ENCODE data around the gene PRADC1. TPM values are rescaled to one million over a fixed set of nuclear protein-coding genes. Genes with fewer than 3 reads are reported as not detected.

The PRADC1 gene
- total and polyA plus RNA-seq, 10 donors = 10.4 to 29.5 (median 21.9) TPM

GRCh38 chr2:73217826-73218225 is 15.2 kb downstream of the PRADC1 start:
- intact Hi-C loops (cut with DNase I; ENCODE audit: low total_unique reads) = no loop called here
- H3K4me1 ChIP-seq = peaks cover 15 to 30% (median 25%) of the 10 kb centered on the region in 6 donors
- no peak for DNase-seq
- peaks cover 0 to 47% (median 38%) of the 10 kb centered on the region in 6 donors for H3K36me3 ChIP-seq
- H3K4me3 ChIP-seq = no peak overlapping the region
- no peak overlapping the region for H3K27ac ChIP-seq
- TF ChIP-seq POLR2AphosphoS5 (IDR thresholded peaks at IDR 0.05) (no peak), POLR2A (IDR thresholded peaks at IDR 0.05) (no peak), CTCF (IDR thresholded peaks at IDR 0.05 in 8 of 11, conservative IDR thresholded peaks at IDR 0.05 in 3 of 11) (no peak)
- H3K9me3 ChIP-seq = no peaks in the 10 kb centered on the region
- H3K27me3 ChIP-seq (replicated peaks in 1 of 7) = no peaks in the 10 kb centered on the region
- 86 to 95% (median 91%) methylated on average over 2 of the region's 2 CpGs for WGBS, 5 donors

DNA sequence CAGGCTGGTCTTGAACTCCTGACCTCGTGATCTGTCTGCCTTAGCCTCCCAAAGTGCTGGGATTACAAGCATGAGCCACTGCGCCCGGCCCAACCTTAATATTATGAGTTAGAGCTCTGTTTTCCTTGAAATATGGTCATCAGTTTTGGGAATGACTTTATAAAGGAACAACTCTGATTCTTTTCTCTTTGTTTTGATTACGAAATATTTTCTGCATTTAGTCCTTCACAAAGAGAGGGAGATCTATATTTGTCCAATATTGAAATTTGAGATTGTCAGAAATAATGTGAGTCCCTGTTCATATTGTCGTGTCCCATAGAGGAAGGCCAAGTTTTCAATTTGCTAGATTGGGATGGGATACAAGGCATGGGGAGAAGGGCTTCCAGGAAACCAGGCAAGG is 15.9 kb downstream of the PRADC1 start:
- H3K27me3 ChIP-seq (replicated peaks in 1 of 7) = no peaks in the 10 kb centered on the region
- no peaks in the 10 kb centered on the region for H3K9me3 ChIP-seq
- H3K27ac ChIP-seq = no peak overlapping the region
- no peak overlapping the region for H3K4me3 ChIP-seq
- 92 to 96% (median 95%) methylated on average over 5 of the region's 5 CpGs for WGBS, 5 donors
- peaks cover 20 to 36% (median 31%) of the 10 kb centered on the region in 6 donors for H3K4me1 ChIP-seq
- no peak for TF ChIP-seq POLR2AphosphoS5 (IDR thresholded peaks at IDR 0.05)
- no peak for TF ChIP-seq POLR2A (IDR thresholded peaks at IDR 0.05)
- no peak for TF ChIP-seq CTCF (IDR thresholded peaks at IDR 0.05 in 8 of 11, conservative IDR thresholded peaks at IDR 0.05 in 3 of 11)
- H3K36me3 ChIP-seq = peaks cover 0 to 41% (median 31%) of the 10 kb centered on the region in 6 donors
- intact Hi-C loops (cut with DNase I; ENCODE audit: low total_unique reads) = no loop called here
- DNase-seq = no peak

GRCh38 chr2:73215254-73215653 is 17.8 kb downstream of the PRADC1 start:
- peak overlapping the region in 2 of 8 donors; percentile 100 for H3K4me3 ChIP-seq

More at GRCh38 chr2:73215254-73215653, 17.8 kb downstream of the PRADC1 start:
- intact Hi-C loops (cut with DNase I; ENCODE audit: low total_unique reads) = no loop called here
- H3K27me3 ChIP-seq (replicated peaks in 1 of 7) = no peaks in the 10 kb centered on the region
- H3K27ac ChIP-seq = peak overlapping the region in 2 of 8 donors; percentile 80 to 83
- peaks cover 20 to 39% (median 33%) of the 10 kb centered on the region in 6 donors for H3K4me1 ChIP-seq
- H3K36me3 ChIP-seq = peaks cover 0 to 22% (median 14%) of the 10 kb centered on the region in 6 donors
- H3K9me3 ChIP-seq = no peaks in the 10 kb centered on the region
- DNase-seq = no peak
- TF ChIP-seq CTCF (IDR thresholded peaks at IDR 0.05 in 8 of 11, conservative IDR thresholded peaks at IDR 0.05 in 3 of 11) (no peak), POLR2AphosphoS5 (IDR thresholded peaks at IDR 0.05) (no peak), POLR2A (IDR thresholded peaks at IDR 0.05) (no peak)
- WGBS, 5 donors = 71 to 89% (median 81%) methylated on average over 4 of the region's 4 CpGs

Data from spleen (tissue), 11 donors.